ENCODE results near the gene SFMBT2. TPM values are rescaled to one million over a fixed set of nuclear protein-coding genes. Genes with fewer than 3 reads are reported as not detected.
"Not testable (repeated sequence)": the region's sequence is repeated elsewhere in the genome, so short reads cannot be mapped to it uniquely, and the experiment has no call there.

The SFMBT2 gene
- total RNA-seq, 3 donors from 2014 or later (not counting 1 experiment from before 2014, with no cell fraction given): 50.4 to 70.4 (median 52.2) TPM

GRCh38 chr10:7193369-7193768 lies 217.5 kb downstream of the SFMBT2 start:
- peaks cover 33% of the 10 kb centered on the region for H3K36me3 ChIP-seq (ENCODE audit: control insufficient read depth, insufficient read depth, low read length)
- ATAC-seq (peak in 1 of 3 donors; percentile 5), DNase-seq (no peak)
- peak overlapping the region; percentile 49 for H3K27ac ChIP-seq (ENCODE audit: low read length)
- 49% methylated on average over 7 of the region's 7 CpGs for WGBS (ENCODE audit: insufficient coverage)
- Mint-ChIP-seq H3K4me3 (no peak overlapping the region), H3K27ac (peak overlapping the region; percentile 26 to 35), H3K4me1 (peaks cover 49 to 53% of the 10 kb centered on the region in 2 donors), H3K36me3 (peaks cover 25% of the 10 kb centered on the region), H3K27me3 (ENCODE audit: low read depth in 2 of 2) (no peaks in the 10 kb centered on the region), H3K9me3 (no peaks in the 10 kb centered on the region)
- no peaks in the 10 kb centered on the region for H3K27me3 ChIP-seq (ENCODE audit: control insufficient read depth, insufficient read depth, low read length)
- no peak overlapping the region for H3K4me3 ChIP-seq (ENCODE audit: low read length)
- no peak for TF ChIP-seq CTCF (IDR thresholded peaks at IDR 0.05)
- intact Hi-C loops (cut with micrococcal nuclease): no loop called here
- no peaks in the 10 kb centered on the region for H3K9me3 ChIP-seq (ENCODE audit: control insufficient read depth, insufficient read depth, low read length)
- H3K4me1 ChIP-seq (ENCODE audit: control insufficient read depth, insufficient read depth, low read length): peaks cover 31% of the 10 kb centered on the region

- H3K27ac Mint-ChIP-seq: peak overlapping the region; percentile 26 to 35
- Histone ChIP-seq H3K27ac (ENCODE audit: low read length) (peak overlapping the region; percentile 49), H3K36me3 (ENCODE audit: control insufficient read depth, insufficient read depth, low read length) (peaks cover 29% of the 10 kb centered on the region), H3K9me3 (ENCODE audit: control insufficient read depth, insufficient read depth, low read length) (no peaks in the 10 kb centered on the region), H3K4me3 (ENCODE audit: low read length) (no peak overlapping the region), H3K4me1 (ENCODE audit: control insufficient read depth, insufficient read depth, low read length) (peaks cover 31% of the 10 kb centered on the region), H3K27me3 (ENCODE audit: control insufficient read depth, insufficient read depth, low read length) (no peaks in the 10 kb centered on the region)
- H3K36me3 Mint-ChIP-seq: peaks cover 28% of the 10 kb centered on the region
- TF ChIP-seq CTCF (IDR thresholded peaks at IDR 0.05): no peak
- peak in 2 of 3 donors; percentile 41 to 54 for ATAC-seq
- H3K4me1 Mint-ChIP-seq: peaks cover 51 to 53% of the 10 kb centered on the region in 2 donors
- intact Hi-C loops (cut with micrococcal nuclease): no loop called here
- H3K9me3 Mint-ChIP-seq: no peaks in the 10 kb centered on the region
- H3K4me3 Mint-ChIP-seq: no peak overlapping the region
- 39% methylated on average over 10 of the region's 10 CpGs for WGBS (ENCODE audit: insufficient coverage)
- DNase-seq: peak in 1 of 2 donors; percentile 82
- H3K27me3 Mint-ChIP-seq (ENCODE audit: low read depth in 2 of 2): no peaks in the 10 kb centered on the region
These were observed 217.9 kb downstream of the SFMBT2 start for GRCh38 chr10:7192831-7193361.

- no peak for DNase-seq
- no peak overlapping the region for H3K27ac ChIP-seq (ENCODE audit: low read length)
- no peaks in the 10 kb centered on the region for H3K27me3 Mint-ChIP-seq (ENCODE audit: low read depth in 2 of 2)
- peak overlapping the region; percentile 21 to 35 for H3K27ac Mint-ChIP-seq
- H3K4me3 ChIP-seq (ENCODE audit: low read length): no peak overlapping the region
- no peak for ATAC-seq
- TF ChIP-seq CTCF (IDR thresholded peaks at IDR 0.05): no peak
- H3K4me1 Mint-ChIP-seq: peaks cover 53% of the 10 kb centered on the region in 2 donors
- no peaks in the 10 kb centered on the region for H3K9me3 ChIP-seq (ENCODE audit: control insufficient read depth, insufficient read depth, low read length)
- H3K27me3 ChIP-seq (ENCODE audit: control insufficient read depth, insufficient read depth, low read length): no peaks in the 10 kb centered on the region
- H3K36me3 ChIP-seq (ENCODE audit: control insufficient read depth, insufficient read depth, low read length): peaks cover 22% of the 10 kb centered on the region
- H3K4me1 ChIP-seq (ENCODE audit: control insufficient read depth, insufficient read depth, low read length): peaks cover 31% of the 10 kb centered on the region
- no peaks in the 10 kb centered on the region for H3K9me3 Mint-ChIP-seq
- no peak overlapping the region for H3K4me3 Mint-ChIP-seq
- peaks cover 29% of the 10 kb centered on the region for H3K36me3 Mint-ChIP-seq
- intact Hi-C loops (cut with micrococcal nuclease): no loop called here
- WGBS (ENCODE audit: insufficient coverage): 93% methylated on average over 9 of the region's 9 CpGs
These were observed 218.8 kb downstream of the SFMBT2 start for GRCh38 chr10:7192061-7192460.

GRCh38 chr10:7190772-7191171 lies 220.1 kb downstream of the SFMBT2 start:
- peaks cover 31% of the 10 kb centered on the region for H3K4me1 ChIP-seq (ENCODE audit: control insufficient read depth, insufficient read depth, low read length)
- H3K9me3 Mint-ChIP-seq; ATAC-seq; DNase-seq; H3K4me3 Mint-ChIP-seq; H3K27me3 ChIP-seq (ENCODE audit: control insufficient read depth, insufficient read depth, low read length); H3K9me3 ChIP-seq (ENCODE audit: control insufficient read depth, insufficient read depth, low read length); H3K27me3 Mint-ChIP-seq (ENCODE audit: low read depth in 2 of 2); H3K27ac ChIP-seq (ENCODE audit: low read length); H3K4me3 ChIP-seq (ENCODE audit: low read length); intact Hi-C loops (cut with micrococcal nuclease): not testable (repeated sequence)
- H3K36me3 ChIP-seq (ENCODE audit: control insufficient read depth, insufficient read depth, low read length): peaks cover 14% of the 10 kb centered on the region
- H3K4me1 Mint-ChIP-seq: peaks cover 47 to 56% of the 10 kb centered on the region in 2 donors
- H3K36me3 Mint-ChIP-seq: peaks cover 16% of the 10 kb centered on the region
- 83% methylated on average over 5 of the region's 5 CpGs for WGBS (ENCODE audit: insufficient coverage)
- peak overlapping the region; percentile 21 to 49 for H3K27ac Mint-ChIP-seq

All from natural killer cell (primary cell).